GM21786 (cell line): ENCODE data around the gene RIN3.
"Not testable (repeated sequence)": the region's sequence is repeated elsewhere in the genome, so short reads cannot be mapped to it uniquely, and the experiment has no call there.

Source experiments
- ATAC-seq: cut with Tn5 transposase; IDR thresholded peaks from one replicate; pipeline ENCODE4 v1.9.1; 2021; ENCODE audit not compliant: unreplicated experiment

The RIN3 gene

DNA sequence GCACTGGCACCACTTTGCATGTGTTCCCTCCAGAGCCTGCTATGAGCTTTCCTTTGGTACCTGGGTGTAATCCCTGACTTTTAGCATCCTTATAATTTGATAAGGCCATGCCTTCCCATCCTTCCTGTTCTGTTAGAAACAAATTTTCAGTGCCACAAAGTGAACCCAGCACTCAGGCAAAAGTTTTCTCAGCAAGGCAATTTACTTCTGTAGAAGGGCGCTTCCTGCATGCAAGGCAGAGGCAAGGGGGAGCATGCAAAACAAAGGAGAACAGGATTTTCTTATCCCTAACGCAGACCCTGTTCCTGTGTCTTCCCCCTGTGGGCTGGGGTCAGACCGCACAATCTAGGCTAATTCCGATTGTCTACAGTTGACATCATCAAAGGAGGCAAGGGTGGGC, 108.7 kb downstream of the RIN3 start:
- no peak for ATAC-seq

DNA sequence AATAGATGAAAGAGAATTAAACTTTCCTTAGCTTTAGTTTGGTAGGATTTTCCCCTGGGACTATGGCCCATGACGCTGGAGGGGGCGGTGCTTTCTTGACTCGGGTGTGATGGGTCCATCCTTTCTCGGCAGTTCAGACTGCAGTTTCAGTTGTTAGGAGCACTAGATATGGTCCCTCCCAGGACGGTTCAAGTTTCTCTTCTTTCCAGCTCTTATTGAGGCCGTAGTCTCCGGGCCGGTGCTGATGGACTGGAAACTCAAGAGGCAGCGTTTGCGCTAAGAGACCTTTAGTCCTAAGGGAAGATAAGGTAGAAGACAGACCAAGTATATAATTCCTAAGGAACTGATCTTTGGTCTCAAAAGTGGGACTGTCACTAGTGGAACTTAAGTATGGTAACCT, 111.2 kb downstream of the RIN3 start:
- ATAC-seq: no peak

DNA sequence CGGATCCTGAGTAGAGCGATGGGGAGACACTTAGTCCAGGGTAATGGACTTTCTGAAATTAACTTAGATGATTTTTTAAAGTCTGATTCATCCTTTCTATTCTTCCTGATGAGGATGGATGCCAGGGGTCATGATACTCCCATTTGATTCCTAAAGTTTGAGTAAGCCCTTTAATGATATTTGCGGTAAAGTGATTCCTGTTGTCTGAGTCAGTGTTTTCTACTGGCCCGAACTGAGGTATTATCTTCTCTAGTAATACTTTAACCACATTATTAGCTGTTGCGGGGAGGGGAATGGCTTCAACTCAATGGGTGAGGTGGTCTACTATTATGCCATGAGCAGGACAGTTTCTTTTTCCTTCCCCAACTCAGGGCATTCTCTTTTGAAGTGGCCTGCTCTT, 111.6 kb downstream of the RIN3 start:
- no peak for ATAC-seq

DNA sequence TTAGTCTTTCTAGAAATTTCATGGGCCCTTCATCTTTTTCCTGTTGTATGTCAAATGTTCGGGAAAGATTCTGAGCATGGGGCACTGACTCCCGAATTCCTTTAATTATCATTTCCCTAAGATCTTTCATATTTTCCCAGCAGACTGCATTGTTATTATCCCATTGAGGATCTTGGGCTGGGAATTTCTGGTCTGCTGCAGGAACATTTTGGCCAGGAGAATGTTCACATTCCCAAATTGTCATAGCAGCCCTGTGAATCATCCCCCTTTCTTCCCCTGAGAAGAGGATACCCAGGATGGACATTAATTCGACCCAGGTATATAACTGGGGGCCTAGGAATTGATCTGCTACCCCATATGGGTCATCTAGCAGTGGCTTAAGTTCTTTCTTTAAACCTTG, 112.5 kb downstream of the RIN3 start:
- no peak for ATAC-seq

DNA sequence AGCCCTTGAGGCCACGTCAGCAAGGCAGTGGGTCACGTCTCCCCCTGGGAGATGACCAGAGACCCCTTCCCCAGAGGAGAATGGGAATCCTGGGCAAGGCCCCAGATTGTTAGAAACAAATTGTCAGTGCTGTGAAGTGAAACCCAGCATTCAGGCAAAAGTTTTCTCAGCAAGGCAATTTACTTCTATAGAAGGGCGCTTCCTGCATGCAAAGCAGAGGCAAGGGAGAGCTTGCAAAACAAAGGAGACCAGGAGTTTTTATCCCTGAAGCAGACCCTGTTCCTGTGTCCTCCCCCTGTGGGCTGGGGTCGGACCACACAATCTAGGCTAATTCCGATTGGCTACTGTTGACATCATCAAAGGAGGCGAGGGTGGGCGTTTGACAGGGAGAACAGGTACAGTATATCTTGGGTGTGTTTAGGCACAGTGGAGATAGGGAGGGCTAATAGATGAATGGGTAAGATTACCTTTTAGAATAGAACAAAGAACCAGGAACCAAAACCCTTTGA, 114.2 kb downstream of the RIN3 start:
- no peak for ATAC-seq

DNA sequence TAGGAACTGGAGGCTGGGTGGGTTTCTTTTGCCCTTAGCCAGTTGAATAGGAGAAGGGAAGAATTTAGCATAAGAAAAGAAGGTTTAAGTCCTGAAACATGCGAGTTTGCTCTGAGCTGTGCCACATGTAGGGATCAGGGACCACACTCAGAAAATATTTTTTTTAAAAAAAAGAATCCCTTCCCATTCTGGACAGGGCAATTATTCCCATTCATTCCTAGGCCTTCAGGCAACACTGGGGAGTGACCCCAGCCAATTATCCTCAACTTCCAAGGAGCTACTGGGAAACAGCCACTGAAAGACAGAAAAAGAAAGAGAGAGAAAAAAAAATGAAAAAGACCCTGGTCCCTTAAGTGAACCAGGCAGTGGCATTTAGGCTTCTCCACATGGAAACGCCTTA, 115.1 kb downstream of the RIN3 start:
- no peak for ATAC-seq

DNA sequence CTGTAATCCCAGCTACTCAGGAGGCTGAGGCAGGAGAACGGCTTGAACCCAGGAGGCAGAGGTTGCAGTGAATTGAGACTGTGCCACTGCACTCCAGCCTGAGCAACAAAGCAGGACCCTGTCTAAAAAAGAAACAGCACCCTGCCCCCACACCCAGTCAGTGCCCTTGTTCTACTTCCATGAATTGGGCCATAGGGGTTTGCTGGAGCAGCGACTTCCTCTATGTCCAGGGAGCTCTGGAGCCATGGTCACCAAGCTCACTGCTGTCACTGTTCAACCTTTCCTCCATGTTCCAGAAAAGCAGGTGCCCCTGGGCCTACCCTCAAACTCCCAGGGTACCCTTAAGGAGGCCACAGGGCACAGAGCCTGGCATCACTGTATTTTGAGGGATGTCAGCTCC, 116.8 kb downstream of the RIN3 start:
- ATAC-seq: no peak

DNA sequence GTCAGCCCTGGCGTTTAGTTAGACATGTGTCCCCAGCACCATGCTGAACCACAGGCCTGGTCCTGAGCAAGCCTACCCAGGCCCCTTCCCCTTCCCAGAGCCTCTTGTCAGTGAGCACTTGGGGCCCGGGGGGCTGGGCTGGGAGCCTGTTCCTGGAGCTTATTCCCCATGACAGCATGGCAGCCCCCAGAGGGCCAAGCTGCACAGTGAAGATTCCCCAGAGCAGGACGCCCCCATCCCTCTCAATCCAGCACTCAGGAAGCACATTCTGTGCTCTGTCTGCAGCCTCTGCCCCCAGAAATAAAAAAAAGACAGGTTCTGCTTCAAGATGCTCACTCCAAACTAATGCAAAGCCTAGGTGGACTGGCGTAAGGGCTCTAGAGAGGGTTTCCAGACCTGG, 117.5 kb downstream of the RIN3 start:
- no peak for ATAC-seq

DNA sequence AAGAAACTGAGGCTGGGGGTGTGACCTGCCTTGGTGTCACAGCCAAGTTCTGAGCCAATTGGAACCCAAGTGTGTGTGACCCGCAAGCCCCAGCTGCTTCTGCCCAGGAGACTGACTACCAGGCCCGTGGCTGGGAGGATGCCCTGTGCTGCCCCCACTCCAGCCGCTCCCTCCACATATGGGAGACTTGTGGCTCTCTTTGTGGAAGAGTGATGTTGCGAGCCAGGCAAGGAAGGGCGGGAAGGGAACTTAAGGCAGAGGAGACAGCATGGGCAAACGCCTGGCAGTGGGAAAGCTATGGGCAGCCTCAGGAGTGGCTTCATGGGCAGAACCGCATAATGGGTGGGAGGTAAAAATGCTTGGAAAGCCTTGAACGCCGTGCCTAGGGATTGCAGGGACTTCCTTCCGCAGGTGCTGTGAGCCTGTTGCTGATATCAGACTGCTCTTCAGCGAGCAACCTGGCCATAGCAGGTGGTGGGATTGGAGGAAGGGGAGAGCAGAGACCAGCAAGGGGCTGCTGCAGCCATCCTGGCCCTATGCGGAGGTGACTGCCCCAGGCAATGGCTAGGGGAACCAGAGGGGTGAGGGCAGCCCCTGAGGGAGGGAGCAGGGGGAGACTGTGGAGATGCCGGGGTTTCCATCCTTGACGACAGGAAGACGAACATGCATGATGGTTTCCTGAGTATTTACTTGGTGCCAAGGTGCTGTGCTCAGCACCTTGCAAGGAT, 119.1 kb downstream of the RIN3 start:
- ATAC-seq: no peak

DNA sequence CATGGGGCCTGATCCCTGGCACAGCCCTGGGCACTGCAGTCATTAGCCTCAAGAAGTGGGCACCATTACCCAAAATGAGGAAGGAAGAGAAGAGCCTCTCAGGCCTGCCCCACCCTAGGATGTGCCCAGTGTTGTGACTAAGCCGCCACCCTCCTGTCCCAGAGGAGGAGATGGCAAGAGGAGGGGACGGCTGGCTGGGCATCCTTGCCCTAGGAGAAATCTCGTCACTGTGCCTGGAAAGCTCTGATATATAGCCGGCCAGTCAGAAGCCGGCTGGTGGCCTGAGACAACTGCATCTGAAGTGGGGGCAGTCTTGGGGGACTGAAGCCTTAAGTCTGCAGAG, 119.7 kb downstream of the RIN3 start:
- no peak for ATAC-seq

DNA sequence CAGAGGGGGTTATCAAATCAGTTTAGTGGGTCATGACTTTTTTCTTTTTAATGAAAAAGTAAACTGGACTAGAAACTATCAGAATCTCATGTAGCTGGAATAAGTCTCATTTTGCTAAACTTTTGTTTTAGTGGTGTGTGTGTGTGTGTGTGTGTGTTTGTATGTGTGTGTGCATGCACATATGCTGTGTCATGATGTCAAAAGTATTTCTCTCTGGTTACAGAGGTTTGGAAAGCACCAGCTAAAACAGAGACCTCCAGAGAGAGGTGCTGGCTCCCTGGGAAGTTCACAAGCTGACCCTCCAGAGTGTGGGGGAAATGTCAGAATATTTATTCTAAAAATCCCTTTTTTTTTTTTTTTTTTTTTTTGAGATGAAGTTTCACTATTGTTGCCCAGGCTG, 120.1 kb downstream of the RIN3 start:
- no peak for ATAC-seq

DNA sequence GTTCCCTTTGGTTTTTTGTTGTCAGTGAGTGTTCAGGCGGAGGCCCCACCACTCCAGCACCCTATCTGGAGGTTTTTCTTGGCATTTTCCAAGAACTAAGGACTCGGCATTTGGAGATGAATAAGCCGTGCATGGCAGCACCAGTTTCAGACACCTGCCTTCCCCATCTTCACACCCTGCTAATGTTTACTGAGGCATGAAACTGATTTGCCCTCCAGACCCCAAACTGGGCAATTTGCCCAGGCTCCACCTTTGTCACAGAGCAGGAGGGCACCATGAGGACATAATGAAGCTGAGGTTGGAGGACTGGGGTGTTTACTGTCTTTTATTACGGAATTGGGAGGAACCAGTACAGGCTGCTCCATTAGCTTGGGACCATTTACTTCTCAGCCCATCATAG, 121.5 kb downstream of the RIN3 start:
- ATAC-seq: no peak

DNA sequence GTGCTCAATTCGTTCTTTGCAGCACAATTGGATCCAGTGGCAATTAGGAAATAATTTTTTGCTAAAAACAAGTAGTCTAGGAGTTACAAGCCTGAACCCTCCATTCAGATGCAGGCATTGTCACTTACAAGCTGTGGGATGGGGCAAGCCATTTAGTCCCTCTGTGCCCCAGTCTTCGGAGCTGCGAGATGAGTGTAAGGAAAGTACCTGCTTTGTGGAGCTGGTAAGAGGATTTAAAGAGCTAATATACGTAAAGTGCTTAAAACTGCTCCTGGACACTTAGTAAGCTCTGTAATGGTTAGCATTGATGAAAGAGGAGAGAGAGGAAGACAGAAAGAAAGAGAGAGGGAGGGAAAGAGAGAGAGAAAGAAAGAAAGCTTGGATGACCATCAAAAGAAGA, 122.3 kb downstream of the RIN3 start:
- no peak for ATAC-seq

DNA sequence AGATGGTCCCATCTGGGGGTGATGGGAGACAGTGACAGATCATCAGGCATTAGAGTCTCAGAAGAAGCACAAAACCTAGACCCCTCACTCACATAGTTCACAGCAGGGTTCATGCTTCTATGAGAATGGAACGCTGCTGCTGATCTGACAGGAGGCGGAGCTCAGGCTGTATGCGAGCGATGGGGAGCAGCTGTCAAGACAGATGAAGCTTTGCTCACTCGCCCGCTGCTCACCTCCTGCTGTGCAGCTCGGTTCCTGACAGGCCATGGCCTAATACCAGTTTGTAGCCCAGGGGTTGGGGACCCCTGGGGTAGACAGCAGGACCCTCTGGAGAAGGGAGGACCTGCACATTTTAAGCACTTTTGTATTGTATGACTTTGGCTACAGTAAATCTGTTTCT, 123.6 kb downstream of the RIN3 start:
- no peak for ATAC-seq

DNA sequence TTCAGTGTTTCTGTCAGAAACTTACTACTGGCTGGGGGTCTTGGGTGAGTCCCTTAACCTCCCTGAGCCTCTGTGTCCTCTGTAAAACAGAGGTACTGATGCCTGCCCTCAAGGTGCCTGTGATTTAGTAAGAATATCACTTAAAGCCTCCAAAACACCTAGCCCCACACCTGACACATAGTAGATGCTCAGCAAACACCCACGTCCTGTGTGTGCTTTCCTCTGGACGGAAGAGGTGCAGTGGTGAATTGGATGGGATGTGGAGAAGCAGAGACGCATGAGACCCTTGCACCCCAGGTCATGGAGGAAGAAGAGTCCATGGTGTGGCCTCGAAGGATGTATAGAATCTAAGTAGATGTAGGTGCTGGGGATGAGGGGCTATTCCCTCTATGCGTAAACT, 124.3 kb downstream of the RIN3 start:
- ATAC-seq: no peak

DNA sequence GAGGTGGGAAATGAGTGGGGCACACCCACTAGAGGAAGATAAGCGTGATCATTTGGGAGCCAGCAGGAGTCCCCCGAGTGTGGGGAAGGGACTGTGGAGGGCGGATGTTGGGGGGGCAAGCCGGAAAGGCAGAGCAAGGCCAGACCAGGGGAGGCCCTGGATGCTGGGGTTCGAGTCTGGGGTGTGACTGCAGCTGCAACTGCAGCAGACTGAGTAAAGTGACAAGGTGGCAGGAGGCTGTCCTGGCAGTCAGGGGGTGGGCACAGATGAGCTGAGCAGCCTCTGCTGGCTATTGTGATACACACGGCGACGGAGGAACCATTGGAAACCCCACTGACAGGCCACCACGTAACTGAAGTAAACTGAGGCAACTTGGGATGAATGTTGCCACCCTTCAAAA, 124.7 kb downstream of the RIN3 start:
- no peak for ATAC-seq

DNA sequence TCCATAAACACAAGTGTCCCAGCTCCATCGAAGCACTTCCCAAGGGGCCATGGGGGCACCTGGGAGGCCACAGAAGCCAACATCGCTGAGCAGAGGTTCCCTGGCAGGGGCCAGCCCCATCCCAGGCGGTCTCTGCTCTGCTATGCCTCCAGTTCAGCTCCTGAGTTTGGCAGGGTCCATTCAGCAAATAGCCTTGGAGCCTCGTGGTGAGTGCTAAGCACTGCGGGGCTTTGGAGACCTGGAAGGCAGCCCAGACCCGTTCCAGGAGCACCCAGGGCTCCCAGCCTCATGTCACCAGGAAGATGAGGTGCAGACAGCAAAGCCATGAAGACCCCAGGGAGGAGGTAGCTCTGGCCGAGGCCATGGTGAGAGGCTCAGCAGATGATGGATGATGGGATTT, 125.3 kb downstream of the RIN3 start:
- no peak for ATAC-seq

DNA sequence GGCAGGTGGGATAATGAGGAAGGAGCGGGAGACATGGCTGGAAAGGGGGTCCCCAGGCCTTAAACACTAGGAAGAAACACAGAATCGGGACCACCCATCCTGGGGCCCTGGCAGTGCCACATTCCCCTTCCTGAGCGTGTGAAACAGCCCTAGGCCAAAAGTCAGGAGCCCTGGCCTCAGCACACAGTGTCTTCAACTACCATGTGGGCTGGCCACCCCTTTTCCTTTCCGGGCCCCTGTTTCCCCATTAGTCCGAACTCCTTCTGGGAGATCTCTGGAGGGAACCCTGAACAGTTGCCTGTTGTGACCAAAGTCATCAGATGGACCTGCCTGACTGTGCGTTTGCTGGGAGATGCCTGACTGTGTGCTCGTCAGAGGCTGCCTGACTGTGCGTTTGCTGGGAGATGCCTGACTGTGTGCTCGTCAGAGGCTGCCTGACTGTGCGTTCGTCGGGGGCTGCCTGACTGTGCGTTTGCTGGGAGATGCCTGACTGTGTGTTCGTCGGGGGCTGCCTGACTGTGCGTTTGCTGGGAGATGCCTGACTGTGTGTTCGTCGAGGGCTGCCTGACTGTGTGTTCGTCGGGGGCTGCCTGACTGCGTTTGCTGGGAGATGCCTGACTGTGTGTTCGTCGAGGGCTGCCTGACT, 126.0 kb downstream of the RIN3 start:
- not testable (repeated sequence) for ATAC-seq

DNA sequence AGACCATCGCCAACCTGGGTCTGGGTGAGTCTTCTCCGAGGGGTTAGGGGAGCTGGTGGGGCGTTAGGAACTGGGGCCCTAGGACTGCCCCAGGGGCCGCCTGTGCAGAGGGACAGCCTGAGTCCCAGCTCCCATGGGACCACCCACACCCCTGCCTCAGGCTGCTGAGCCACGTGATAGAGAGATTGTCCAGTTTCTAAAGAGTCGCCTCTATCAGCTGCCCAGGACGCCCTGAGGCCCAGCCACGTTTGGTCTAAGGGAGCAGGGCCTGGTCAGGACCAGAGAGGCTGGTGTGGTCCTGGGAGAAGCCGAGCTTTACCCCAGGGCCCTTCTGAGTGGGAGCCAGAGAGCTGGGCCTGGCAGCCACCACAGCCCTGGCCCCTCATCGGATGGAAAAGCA, 127.7 kb downstream of the RIN3 start:
- ATAC-seq: no peak

DNA sequence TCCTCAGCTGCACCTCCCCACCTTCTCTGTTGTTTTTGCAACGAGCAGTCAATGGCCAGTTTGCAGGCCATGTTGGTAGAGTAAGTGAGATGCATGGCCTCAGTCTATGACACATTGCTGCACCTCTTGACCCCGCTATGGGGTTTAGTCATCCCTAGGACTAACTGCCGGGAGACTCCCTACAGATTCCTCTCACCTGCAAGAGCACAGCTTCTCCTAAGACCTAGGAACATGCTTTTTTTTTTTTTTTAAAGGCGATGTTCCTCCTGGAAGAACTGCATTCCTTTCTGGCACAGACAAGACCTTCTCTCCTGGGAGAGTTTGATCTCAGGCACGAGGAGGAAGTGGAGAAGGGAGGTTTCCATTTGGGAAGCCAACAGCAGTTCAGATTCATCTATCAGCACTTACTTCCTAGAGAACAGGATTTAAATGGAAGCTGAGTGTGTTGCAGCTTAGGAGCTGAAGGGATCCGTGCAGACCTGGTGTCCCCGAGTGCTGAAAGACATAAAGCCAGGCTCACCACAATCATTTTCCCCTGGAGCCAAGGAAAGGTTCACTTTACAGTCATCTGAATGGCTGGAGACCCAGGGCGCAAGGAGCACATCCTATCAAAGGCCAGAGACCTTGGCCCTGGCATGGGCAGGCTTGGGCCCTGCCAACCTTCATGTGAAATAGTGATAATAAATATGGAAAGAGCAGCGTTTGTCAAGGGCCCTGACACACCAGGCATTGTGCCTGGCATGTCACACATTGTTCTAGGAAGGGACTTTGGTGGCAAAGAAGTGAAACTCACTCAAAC, 130.8 kb downstream of the RIN3 start:
- no peak for ATAC-seq

DNA sequence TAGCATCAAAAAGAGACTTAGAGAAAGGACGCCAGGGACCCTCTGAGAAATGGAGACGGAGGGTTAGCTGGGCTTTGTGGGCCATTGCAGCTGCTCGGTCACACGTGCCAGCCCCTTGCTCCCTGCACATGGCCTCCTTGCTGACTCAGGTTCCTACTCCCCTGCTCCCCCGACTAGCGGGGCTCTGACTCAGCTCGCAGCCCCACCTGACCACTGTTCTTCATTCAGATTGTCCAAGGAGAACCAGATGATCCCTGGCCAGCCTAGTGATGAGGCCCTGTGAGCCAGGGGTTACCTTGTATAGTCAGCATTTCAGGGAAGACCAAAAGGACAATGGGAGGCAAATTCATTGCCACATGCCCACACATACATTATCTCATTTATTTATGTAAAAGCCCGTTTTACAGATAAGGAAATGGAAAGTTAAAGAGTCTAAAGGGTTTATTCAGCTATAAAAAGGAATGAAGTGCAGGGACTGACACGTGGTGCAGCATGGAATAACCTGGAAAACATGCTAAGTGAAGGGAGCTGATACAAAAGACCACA, 131.5 kb downstream of the RIN3 start:
- no peak for ATAC-seq
